Heart left ventricle (tissue), 16 donors: ENCODE data around the gene CRB1. TPM values are rescaled to one million over a fixed set of nuclear protein-coding genes. Genes with fewer than 3 reads are reported as not detected.
"Not testable (repeated sequence)": the region's sequence is repeated elsewhere in the genome, so short reads cannot be mapped to it uniquely, and the experiment has no call there.

Experiments used
- ATAC-seq, 4 donors: fragments of 200-7000 bp; cut with Tn5 transposase; one replicate each; pipeline ENCODE4 v1.9.1; 2020 to 2022; ENCODE audit warnings: moderate library complexity in 4 of 4, mild to moderate bottlenecking in 3 of 4, moderate number of reproducible peaks in 1 of 4
- DNase-seq, 5 donors: peaks; one replicate each; pipeline ENCODE4 v3.0.0-alpha.2; 2020
- H3K27ac ChIP-seq, 12 donors: fragments of 200-600 bp; sonication (generic) in 4 of 12; one replicate each; pipeline versions ENCODE4 v1.5.0 to v1.8.0; 2016 to 2022; ENCODE audit warnings: mild to moderate bottlenecking in 2 of 12
- H3K27me3 ChIP-seq, 9 donors: fragments of 200-600 bp; sonication (generic) in 2 of 9; one replicate each; pipeline versions ENCODE4 v1.5.1 to v1.8.0; 2016 to 2022; ENCODE audit warnings: mild to moderate bottlenecking in 3 of 9
- H3K36me3 ChIP-seq, 9 donors: fragments of 200-600 bp; sonication (generic) in 2 of 9; one replicate each; pipeline versions ENCODE4 v1.5.0 to v1.8.0; 2018 to 2022; ENCODE audit warnings: mild to moderate bottlenecking in 2 of 9
- H3K4me1 ChIP-seq, 12 donors: fragments of 200-600 bp; sonication (generic) in 4 of 12; one replicate each; pipeline versions ENCODE4 v1.5.0 to v1.8.0; 2016 to 2022; ENCODE audit warnings: mild to moderate bottlenecking in 3 of 12
- H3K4me3 ChIP-seq, 12 donors: fragments of 200-600 bp; sonication (generic) in 4 of 12; one replicate each; pipeline versions ENCODE4 v1.5.0 to v1.8.0; 2017 to 2022; ENCODE audit warnings: mild to moderate bottlenecking in 9 of 12, moderate library complexity in 4 of 12
- H3K9me3 ChIP-seq, 12 donors: fragments of 200-600 bp; sonication (generic) in 4 of 12; one replicate each; pipeline versions ENCODE4 v1.5.0 to v1.8.0; 2016 to 2022; ENCODE audit warnings: mild to moderate bottlenecking in 1 of 12
- POLR2A ChIP-seq, 2 donors: fragments of 450-650 bp; IDR thresholded peaks; one replicate each; pipeline ENCODE4 v1.6.1; 2017; ENCODE audit warnings: antibody characterized with exemption in 2 of 2, mild to moderate bottlenecking in 2 of 2, moderate library complexity in 2 of 2
- WGBS, 4 donors: extraction: QIAGEN DNeasy Blood & Tissue Kit in 2 of 4; methylation state at CpG; one replicate each; pipeline versions ENCODE4 v1.1.5 to v1.1.7; 2013 to 2018; 5-methylcytosine and 5-hydroxymethylcytosine counted together
- intact Hi-C, 10 donors: fragments of 100-400 bp; cut with DNase I; formaldehyde crosslinking; loops; one replicate each; pipeline versions ENCODE4 v1.11.1 to v1.14.2; 2022
- polyA plus RNA-seq, 2 donors: library from polyadenylated mRNA; stranded (reverse); fragments of 200-250 nt; gene quantifications; one replicate each; pipeline ENCODE4 v1.2.3, GENCODE V29; 2013
- total RNA-seq, 9 donors: library from RNA; depleted of rRNA in 2 of 9; stranded (reverse); fragments of >200 nt in 2 of 9; fragmentation: NEBNext Ultra II Directional in 3 of 9; extraction: Animal tissue kit (Norgen Biotek cat#: 25700) in 3 of 9; gene quantifications; one replicate each; pipeline versions ENCODE4 v1.1.0 to v1.2.4, GENCODE V29; 2016 to 2023
- TF ChIP-seq, protein P1 (sequence below), 12 donors: fragments of 200-600 bp; sonication (generic) in 4 of 12; IDR thresholded peaks; one replicate each; pipeline versions ENCODE4 v1.5.0 to v1.8.0; 2018 to 2022; ENCODE audit warnings: antibody characterized with exemption in 12 of 12, mild to moderate bottlenecking in 5 of 12
- donor health status: ischemic (EF 13 %, LVEDD 7.1; RV severe dilation, severe dysfunction).
- donor health status: healthy with polysubstance abuse.
- donor health status: DM: no; HTN: yes; CAD: no.
- donor health status: DM: no; HTN: no; CAD: no.
- donor health status: ischemic (EF 25% LVEDD 6.9; RV normal size, moderate dysfunction).
- donor health status: ischemic (EF 25% LVEDD 5.7; RV mildly dilated, moderate dysfunction).
- donor health status: healthy.
- donor health status: DM: yes; HTN: yes; CAD: no.
- donor health status: ischemic (EF 35%, LVEDD 5.7; RV mildly dilated, moderate dysfunction).
- donor health status: nonischemic (EF 11% LVEDD 7.7; RV severe dilation, severe dysfunction).
- donor health status: DM: yes; HTN: yes; CAD: no.
- donor health status: PGD.
- donor health status: ischemic (EF 29% LVEDD 5.4; RV normal size, mild dysfunction).
- donor health status: nonischemic (EF 23%, LVEDD 6.1; RV moderate dilation, normal function).

Gene CRB1
- total and polyA plus RNA-seq, 11 donors: 0.06 to 0.56 (median 0.29) TPM; not detected in 2

DNA sequence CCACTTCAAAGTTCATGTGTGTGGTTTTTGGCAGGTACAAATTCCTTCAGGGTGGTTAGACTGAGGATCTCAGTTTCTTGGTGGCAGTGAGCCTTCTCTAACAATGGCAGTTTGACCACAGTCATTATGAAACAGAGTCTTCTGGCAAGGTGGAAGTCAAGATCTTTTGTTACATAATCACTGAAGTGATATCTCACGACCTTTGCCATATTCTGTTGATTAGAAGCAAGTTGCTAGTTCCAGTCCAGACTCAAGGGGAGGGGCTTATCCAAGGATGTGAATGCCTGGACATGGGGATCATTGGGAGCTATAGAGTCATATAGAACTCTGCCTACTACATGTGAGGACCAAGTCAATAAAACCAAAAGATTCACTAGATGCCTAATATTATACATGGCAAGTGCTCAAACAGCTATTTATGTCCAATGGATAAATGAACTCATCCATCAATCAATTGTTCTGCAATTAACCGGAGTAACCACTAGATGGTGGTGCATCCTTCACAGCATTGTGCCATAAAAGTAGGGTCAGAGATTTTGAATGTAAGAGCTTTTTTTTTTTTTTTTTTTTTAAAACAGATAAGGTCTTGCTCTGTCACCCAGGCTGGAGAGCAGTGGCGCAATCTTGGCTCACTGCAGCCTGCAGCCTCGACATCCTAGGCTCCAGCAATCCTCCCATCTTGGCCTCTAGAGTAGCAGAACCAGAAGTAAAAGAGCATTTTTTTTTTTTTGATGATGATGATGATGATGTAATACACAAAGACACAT lies 131.9 kb downstream of the CRB1 start:
- Histone ChIP-seq H3K9me3 (peaks cover 0 to 7% (median 0%) of the 10 kb centered on the region in 12 donors), H3K27me3 (peaks cover 0 to 4% (median 0%) of the 10 kb centered on the region in 9 donors), H3K27ac (no peak overlapping the region), H3K36me3 (no peaks in the 10 kb centered on the region), H3K4me1 (no peaks in the 10 kb centered on the region), H3K4me3 (no peak overlapping the region)
- TF ChIP-seq, protein P1, sequence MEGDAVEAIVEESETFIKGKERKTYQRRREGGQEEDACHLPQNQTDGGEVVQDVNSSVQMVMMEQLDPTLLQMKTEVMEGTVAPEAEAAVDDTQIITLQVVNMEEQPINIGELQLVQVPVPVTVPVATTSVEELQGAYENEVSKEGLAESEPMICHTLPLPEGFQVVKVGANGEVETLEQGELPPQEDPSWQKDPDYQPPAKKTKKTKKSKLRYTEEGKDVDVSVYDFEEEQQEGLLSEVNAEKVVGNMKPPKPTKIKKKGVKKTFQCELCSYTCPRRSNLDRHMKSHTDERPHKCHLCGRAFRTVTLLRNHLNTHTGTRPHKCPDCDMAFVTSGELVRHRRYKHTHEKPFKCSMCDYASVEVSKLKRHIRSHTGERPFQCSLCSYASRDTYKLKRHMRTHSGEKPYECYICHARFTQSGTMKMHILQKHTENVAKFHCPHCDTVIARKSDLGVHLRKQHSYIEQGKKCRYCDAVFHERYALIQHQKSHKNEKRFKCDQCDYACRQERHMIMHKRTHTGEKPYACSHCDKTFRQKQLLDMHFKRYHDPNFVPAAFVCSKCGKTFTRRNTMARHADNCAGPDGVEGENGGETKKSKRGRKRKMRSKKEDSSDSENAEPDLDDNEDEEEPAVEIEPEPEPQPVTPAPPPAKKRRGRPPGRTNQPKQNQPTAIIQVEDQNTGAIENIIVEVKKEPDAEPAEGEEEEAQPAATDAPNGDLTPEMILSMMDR (IDR thresholded peaks at IDR 0.05): peak in 5 of 12 donors; percentile 8 to 31 (median 29)
- TF ChIP-seq POLR2A (IDR thresholded peaks at IDR 0.05): no peak
- ATAC-seq: no peak
- no peak for DNase-seq
- WGBS, 4 donors: 14 to 21% (median 17%) methylated on average over 4 of the region's 4 CpGs
- intact Hi-C loops: no loop called here

DNA sequence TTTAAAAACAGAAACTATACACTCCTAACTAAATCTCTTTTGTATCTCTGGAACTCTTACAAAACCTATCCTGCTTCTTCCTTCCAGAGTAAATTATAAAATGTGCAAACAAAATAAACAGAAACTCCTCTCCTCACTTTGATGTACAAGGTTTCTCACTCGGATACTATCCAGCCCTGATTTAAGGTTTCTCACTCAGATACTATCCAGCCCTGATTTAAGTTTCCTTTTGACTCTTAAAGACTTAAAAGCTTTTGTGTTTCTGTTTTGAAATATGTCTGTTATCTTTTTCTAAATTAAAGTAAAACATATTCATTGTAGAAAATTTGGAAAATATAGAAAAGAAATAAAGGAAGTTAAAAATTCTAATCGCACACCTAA lies 132.5 kb downstream of the CRB1 start:
- Histone ChIP-seq H3K36me3 (no peaks in the 10 kb centered on the region), H3K4me1 (no peaks in the 10 kb centered on the region), H3K4me3 (no peak overlapping the region), H3K27ac (no peak overlapping the region), H3K9me3 (peaks cover 0 to 7% (median 0%) of the 10 kb centered on the region in 12 donors), H3K27me3 (peaks cover 0 to under 1% (median 0%) of the 10 kb centered on the region in 9 donors)
- intact Hi-C loops: no loop called here
- WGBS, 4 donors: 78 to 82% (median 80%) methylated on average over 2 of the region's 2 CpGs
- DNase-seq (no peak), ATAC-seq (no peak)
- TF ChIP-seq, protein P1 (IDR thresholded peaks at IDR 0.05): no peak
- no peak for TF ChIP-seq POLR2A (IDR thresholded peaks at IDR 0.05)

DNA sequence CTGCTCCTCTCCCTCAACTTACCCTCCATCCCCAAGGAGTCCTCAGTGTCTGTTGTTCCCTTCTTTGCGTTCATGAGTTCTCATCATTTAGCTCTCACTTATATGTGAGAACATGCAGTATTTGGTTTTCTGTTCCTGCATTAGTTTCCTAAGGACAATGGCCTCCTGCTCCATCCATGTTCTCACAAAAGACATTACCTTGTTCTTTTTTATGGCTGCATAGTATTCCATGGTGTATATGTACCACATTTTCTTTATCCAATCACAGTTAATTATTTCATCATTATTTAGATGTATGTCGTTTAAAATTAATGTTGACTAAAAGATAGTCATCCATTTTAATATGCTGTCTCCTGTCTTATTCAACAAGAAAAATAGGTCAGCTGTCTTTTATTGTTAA lies 134.1 kb downstream of the CRB1 start:
- no peaks in the 10 kb centered on the region for H3K27me3 ChIP-seq
- ATAC-seq: no peak
- H3K9me3 ChIP-seq: peaks cover 0 to 7% (median 0%) of the 10 kb centered on the region in 12 donors
- DNase-seq: no peak
- H3K27ac ChIP-seq: no peak overlapping the region
- TF ChIP-seq, protein P1 (IDR thresholded peaks at IDR 0.05): no peak
- no peak for TF ChIP-seq POLR2A (IDR thresholded peaks at IDR 0.05)
- intact Hi-C loops: no loop called here
- 88 to 96% (median 95%) methylated on average over 2 of the region's 2 CpGs for WGBS, 4 donors
- no peaks in the 10 kb centered on the region for H3K4me1 ChIP-seq
- H3K36me3 ChIP-seq: no peaks in the 10 kb centered on the region
- no peak overlapping the region for H3K4me3 ChIP-seq

DNA sequence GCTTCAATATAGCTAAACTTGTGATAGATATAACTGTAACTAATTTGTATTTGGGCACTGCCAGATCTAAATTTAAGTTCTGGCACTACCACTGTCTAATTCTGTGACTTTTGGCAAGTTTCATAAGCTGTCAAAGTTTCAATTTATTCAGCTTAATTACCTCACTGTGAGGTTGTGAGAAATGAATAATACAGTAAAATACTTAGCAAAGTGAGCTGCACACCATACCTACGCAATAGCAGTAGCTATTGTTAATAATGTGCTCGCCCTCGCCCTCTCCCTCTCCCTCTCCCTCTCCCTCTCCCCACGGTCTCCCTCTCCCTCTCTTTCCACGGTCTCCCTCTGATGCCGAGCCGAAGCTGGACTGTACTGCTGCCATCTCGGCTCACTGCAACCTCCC lies 136.7 kb downstream of the CRB1 start:
- H3K4me3 ChIP-seq, H3K27ac ChIP-seq, ATAC-seq, DNase-seq, H3K27me3 ChIP-seq, H3K4me1 ChIP-seq, H3K36me3 ChIP-seq, intact Hi-C loops, H3K9me3 ChIP-seq: not testable (repeated sequence)
- WGBS, 4 donors: 82 to 94% (median 91%) methylated on average over 4 to 8 of the region's 8 CpGs

DNA sequence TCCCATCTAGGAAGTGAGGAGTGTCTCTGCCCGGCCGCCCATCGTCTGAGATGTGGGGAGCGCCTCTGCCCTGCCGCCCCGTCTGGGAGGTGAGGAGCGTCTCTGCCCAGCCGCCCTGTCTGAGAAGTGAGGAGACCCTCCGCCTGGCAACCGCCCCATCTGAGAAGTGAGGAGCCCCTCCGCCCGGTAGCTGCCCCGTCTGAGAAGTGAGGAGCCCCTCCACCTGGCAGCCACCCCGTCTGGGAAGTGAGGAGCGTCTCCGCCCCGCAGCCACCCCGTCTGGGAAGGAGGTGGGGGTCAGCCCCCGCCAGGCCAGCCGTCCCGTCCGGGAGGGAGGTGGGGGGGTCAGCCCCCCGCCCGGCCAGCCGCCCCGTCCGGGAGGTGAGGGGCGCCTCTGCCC lies 137.6 kb downstream of the CRB1 start:
- WGBS, 4 donors: 90 to 97% (median 93%) methylated on average over 6 to 25 of the region's 28 CpGs
- H3K4me1 ChIP-seq, H3K27ac ChIP-seq, intact Hi-C loops, DNase-seq, H3K27me3 ChIP-seq, H3K9me3 ChIP-seq, H3K4me3 ChIP-seq, H3K36me3 ChIP-seq, ATAC-seq: not testable (repeated sequence)
